Adrenal gland (tissue), 12 donors: ENCODE data around the gene CTAGE4. TPM values are rescaled to one million over a fixed set of nuclear protein-coding genes. Genes with fewer than 3 reads are reported as not detected.

Source experiments
- polyA plus RNA-seq, 3 donors: library from polyadenylated mRNA; stranded (reverse); fragments of 200-250 nt in 2 of 3; fragments of 350-450 nt in 1 of 3; fragmentation: Illumina TruSeq in 1 of 3; extraction: RNeasy Lipid Tissue Mini Kit (QIAGEN cat#74804) in 1 of 3; gene quantifications; one replicate each; pipeline ENCODE4 v1.2.3, GENCODE V29; 2013 to 2014
- total RNA-seq, 9 donors: library from RNA; depleted of rRNA in 4 of 9; stranded (reverse); fragments of >200 nt in 4 of 9; fragments of 120-200 nt in 1 of 9; fragmentation: NEBNext Ultra II Directional in 1 of 9; extraction: Animal tissue kit (Norgen Biotek cat#: 25700) in 1 of 9; gene quantifications; one replicate each; pipeline versions ENCODE4 v1.1.0 to v1.2.4, GENCODE V29; 2013 to 2023
- donor health status: healthy with polysubstance abuse.
- donor health status: Bipolar disorder and iron deficiency.
- donor health status: DM: yes; HTN: yes; CAD: no.
- donor health status: DM: no; HTN: no; CAD: no.
- donor health status: DM: no; HTN: no; CAD: no.
- donor health status: DM: yes; HTN: yes; CAD: no.

Gene CTAGE4
- total and polyA plus RNA-seq, 12 donors = 0.23 to 2.3 (median 0.44) TPM; not detected in 4

Other genes starting within 250 kb of the CTAGE4 start
- gene OR2F2, start 248.2 kb upstream of the CTAGE4 start, total RNA-seq = not detected
- gene OR2F2, start 248.2 kb upstream of the CTAGE4 start, polyA plus RNA-seq = not detected
- under 1 TPM in 1 of 9 donors, not detected in 8; 0.06 TPM for gene OR2F1, start 228.6 kb upstream of the CTAGE4 start, total RNA-seq
- not detected for gene OR2F1, start 228.6 kb upstream of the CTAGE4 start, polyA plus RNA-seq
- not detected for gene OR6B1, start 183.1 kb upstream of the CTAGE4 start, total RNA-seq
- under 1 TPM in 1 of 3 donors, not detected in 2; under 0.01 TPM for gene OR6B1, start 183.1 kb upstream of the CTAGE4 start, polyA plus RNA-seq
- gene OR2A5, start 134.5 kb upstream of the CTAGE4 start, total RNA-seq = under 1 TPM in 1 of 9 donors, not detected in 8; under 0.01 TPM
- not detected for gene OR2A5, start 134.5 kb upstream of the CTAGE4 start, polyA plus RNA-seq
- not detected for gene OR2A25, start 113.7 kb upstream of the CTAGE4 start, total RNA-seq
- not detected for gene OR2A25, start 113.7 kb upstream of the CTAGE4 start, polyA plus RNA-seq
- not detected for gene OR2A12, start 97.2 kb upstream of the CTAGE4 start, total RNA-seq
- gene OR2A12, start 97.2 kb upstream of the CTAGE4 start, polyA plus RNA-seq = not detected
- not detected for gene OR2A2, start 73.9 kb upstream of the CTAGE4 start, total RNA-seq
- gene OR2A2, start 73.9 kb upstream of the CTAGE4 start, polyA plus RNA-seq = not detected
- gene OR2A14, start 60.3 kb upstream of the CTAGE4 start, total RNA-seq = not detected
- not detected for gene OR2A14, start 60.3 kb upstream of the CTAGE4 start, polyA plus RNA-seq
- gene ARHGEF35, start 12.4 kb downstream of the CTAGE4 start, total RNA-seq = 1 to 10 TPM in 7 of 9 donors, under 1 TPM in 2; 0.44 to 2.9 (median 1.1) TPM
- 1 to 10 TPM; 1.5 to 2.8 (median 1.8) TPM for gene ARHGEF35, start 12.4 kb downstream of the CTAGE4 start, polyA plus RNA-seq
- gene OR2A42, start 56.1 kb downstream of the CTAGE4 start, total RNA-seq = under 1 TPM in 3 of 9 donors, not detected in 6; 0.11 to 0.18 (median 0.14) TPM
- under 1 TPM; 0.07 to 0.16 (median 0.11) TPM for gene OR2A42, start 56.1 kb downstream of the CTAGE4 start, polyA plus RNA-seq
- 1 to 10 TPM in 2 of 9 donors, under 1 TPM in 6, not detected in 1; 0.36 to 3.2 (median 0.88) TPM for gene OR2A7, start 81.3 kb downstream of the CTAGE4 start, total RNA-seq
- under 1 TPM in 2 of 3 donors, not detected in 1; 0.37 to 0.40 TPM for gene OR2A7, start 81.3 kb downstream of the CTAGE4 start, polyA plus RNA-seq
- 1 to 10 TPM in 1 of 9 donors, under 1 TPM in 2, not detected in 6; 0.22 to 1.9 (median 0.87) TPM for gene CTAGE8, start 85.8 kb downstream of the CTAGE4 start, total RNA-seq
- gene CTAGE8, start 85.8 kb downstream of the CTAGE4 start, polyA plus RNA-seq = under 1 TPM in 2 of 3 donors, not detected in 1; 0.24 to 0.40 TPM
- gene OR2A1, start 129.0 kb downstream of the CTAGE4 start, total RNA-seq = under 1 TPM in 3 of 9 donors, not detected in 6; 0.11 to 0.20 (median 0.14) TPM
- under 1 TPM in 2 of 3 donors, not detected in 1; 0.13 to 0.16 TPM for gene OR2A1, start 129.0 kb downstream of the CTAGE4 start, polyA plus RNA-seq
- gene ARHGEF5, start 171.9 kb downstream of the CTAGE4 start, total RNA-seq = 10 to 100 TPM in 1 of 9 donors, 1 to 10 TPM in 7, under 1 TPM in 1; 0.50 to 10.1 (median 5.0) TPM
- 1 to 10 TPM; 1.0 to 3.5 (median 1.7) TPM for gene ARHGEF5, start 171.9 kb downstream of the CTAGE4 start, polyA plus RNA-seq
- not detected for gene NOBOX, start 220.2 kb downstream of the CTAGE4 start, total RNA-seq
- gene NOBOX, start 220.2 kb downstream of the CTAGE4 start, polyA plus RNA-seq = not detected